Right lobe of liver (tissue), 4 donors: ENCODE data around the gene ZDHHC3.

ENCODE experiments used
- POLR2A ChIP-seq: fragments of 450-650 bp; IDR thresholded peaks from one replicate; pipeline ENCODE4 v1.6.1; 2017; ENCODE audit warnings: antibody characterized with exemption, mild to moderate bottlenecking
- TF ChIP-seq, protein P1 (sequence below), 4 donors: fragments of 200-600 bp in 3 of 4; fragments of 450-650 bp in 1 of 4; IDR thresholded peaks; one replicate each; pipeline versions ENCODE4 v1.5.1 to v1.8.0; 2016 to 2022; ENCODE audit warnings: antibody characterized with exemption in 4 of 4, mild to moderate bottlenecking in 2 of 4
- donor health status: DM: no; HTN: no; CAD: no.
- donor health status: DM: no; HTN: no; CAD: no.
- donor health status: DM: no; HTN: yes; CAD: no.

DNA sequence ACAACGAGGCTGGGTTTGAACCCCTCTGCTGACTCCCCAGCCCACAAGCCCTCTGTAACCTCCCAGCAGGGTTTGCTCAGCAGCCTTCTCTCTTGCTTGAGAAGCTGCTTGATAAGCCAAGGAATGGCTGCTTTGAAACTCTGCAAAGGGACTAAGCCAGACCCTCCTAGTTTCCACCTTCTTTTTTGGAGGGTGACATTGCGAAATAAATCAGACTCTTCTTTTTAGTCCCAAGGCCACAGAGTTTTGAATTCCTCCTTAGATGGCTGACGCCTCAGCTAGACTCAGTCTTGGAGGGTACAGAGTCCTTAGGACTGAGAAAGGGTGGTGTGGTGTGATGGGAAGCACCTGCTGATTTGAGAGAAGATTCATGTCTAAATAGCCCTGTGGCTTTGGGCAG lies 100.4 kb downstream of the ZDHHC3 start:
- TF ChIP-seq POLR2A: no peak
- TF ChIP-seq, protein P1, sequence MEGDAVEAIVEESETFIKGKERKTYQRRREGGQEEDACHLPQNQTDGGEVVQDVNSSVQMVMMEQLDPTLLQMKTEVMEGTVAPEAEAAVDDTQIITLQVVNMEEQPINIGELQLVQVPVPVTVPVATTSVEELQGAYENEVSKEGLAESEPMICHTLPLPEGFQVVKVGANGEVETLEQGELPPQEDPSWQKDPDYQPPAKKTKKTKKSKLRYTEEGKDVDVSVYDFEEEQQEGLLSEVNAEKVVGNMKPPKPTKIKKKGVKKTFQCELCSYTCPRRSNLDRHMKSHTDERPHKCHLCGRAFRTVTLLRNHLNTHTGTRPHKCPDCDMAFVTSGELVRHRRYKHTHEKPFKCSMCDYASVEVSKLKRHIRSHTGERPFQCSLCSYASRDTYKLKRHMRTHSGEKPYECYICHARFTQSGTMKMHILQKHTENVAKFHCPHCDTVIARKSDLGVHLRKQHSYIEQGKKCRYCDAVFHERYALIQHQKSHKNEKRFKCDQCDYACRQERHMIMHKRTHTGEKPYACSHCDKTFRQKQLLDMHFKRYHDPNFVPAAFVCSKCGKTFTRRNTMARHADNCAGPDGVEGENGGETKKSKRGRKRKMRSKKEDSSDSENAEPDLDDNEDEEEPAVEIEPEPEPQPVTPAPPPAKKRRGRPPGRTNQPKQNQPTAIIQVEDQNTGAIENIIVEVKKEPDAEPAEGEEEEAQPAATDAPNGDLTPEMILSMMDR (IDR thresholded peaks at IDR 0.05): no peak
